Measurements from ENCODE around the gene TMEM203. TPM values are rescaled to one million over a fixed set of nuclear protein-coding genes. Genes with fewer than 3 reads are reported as not detected.

The TMEM203 gene
- total and polyA plus RNA-seq, 10 of the 15 experiments (the other 5 are each of a cell fraction or from before 2014, with no cell fraction given) = 7.2 to 68.1 (median 33.8) TPM

- TF ChIP-seq ZBTB11 (CRISPR knock-in tag; IDR thresholded peaks at IDR 0.05) (peak; percentile 97), SMAD5 (IDR thresholded peaks at IDR 0.05; ENCODE audit: low read depth) (no peak), SREBF1 (IDR thresholded peaks at IDR 0.05; ENCODE audit: low read length) (0 out of 2 replicates have a peak, but pooled peaks have one; percentile 37), TAF1 (IDR thresholded peaks at IDR 0.05; ENCODE audit: borderline replicate concordance, low read depth, low read length) (peak; percentile 81; the same call in 1 of the 2 replicates)
- TF ChIP-seq, protein P1, sequence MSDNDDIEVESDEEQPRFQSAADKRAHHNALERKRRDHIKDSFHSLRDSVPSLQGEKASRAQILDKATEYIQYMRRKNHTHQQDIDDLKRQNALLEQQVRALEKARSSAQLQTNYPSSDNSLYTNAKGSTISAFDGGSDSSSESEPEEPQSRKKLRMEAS (IDR thresholded peaks at IDR 0.05; ENCODE audit: low read depth, low read length) = peak; percentile 71
These were observed 49.4 kb upstream of the TMEM203 start, which contains the start of gene NELFB (continued) for GRCh38 chr9:137254624-137255447.

Measured in GM12878 (cell line).